Endothelial cell (in vitro differentiated cells): ENCODE measurements around the gene TENM3. TPM values are rescaled to one million over a fixed set of nuclear protein-coding genes. Genes with fewer than 3 reads are reported as not detected.

Experiments used
- DNase-seq: peaks from one replicate; pipeline ENCODE4 v3.0.0; 2021; ENCODE audit warnings: low spot score
- H3K27ac Mint-ChIP-seq: one replicate; pipeline ENCODE4 v1.8.0; 2021; ENCODE audit warnings: mixed read lengths, inconsistent platforms; ENCODE audit not compliant: unreplicated experiment
- H3K27me3 Mint-ChIP-seq: one replicate; pipeline ENCODE4 v1.8.0; 2021; ENCODE audit warnings: mild to moderate bottlenecking, moderate library complexity, mixed read lengths, inconsistent platforms; ENCODE audit not compliant: unreplicated experiment
- H3K36me3 Mint-ChIP-seq: one replicate; pipeline ENCODE4 v1.8.0; 2021; ENCODE audit warnings: mild to moderate bottlenecking, low read depth, mixed read lengths, inconsistent platforms; ENCODE audit not compliant: unreplicated experiment
- H3K4me1 Mint-ChIP-seq: one replicate; pipeline ENCODE4 v1.8.0; 2021; ENCODE audit warnings: mild to moderate bottlenecking, mixed read lengths, inconsistent platforms; ENCODE audit not compliant: unreplicated experiment
- H3K4me3 Mint-ChIP-seq: one replicate; pipeline ENCODE4 v1.8.0; 2021; ENCODE audit warnings: mild to moderate bottlenecking, mixed read lengths, inconsistent platforms; ENCODE audit not compliant: unreplicated experiment
- H3K9me3 Mint-ChIP-seq: one replicate; pipeline ENCODE4 v1.8.0; 2021; ENCODE audit warnings: mixed read lengths, inconsistent platforms; ENCODE audit not compliant: unreplicated experiment
- CTCF ChIP-seq: fragments of 200-600 bp; sonication (generic); IDR thresholded peaks from one replicate; pipeline ENCODE4 v1.5.0; 2021; ENCODE audit warnings: antibody characterized with exemption; ENCODE audit not compliant: unreplicated experiment
- total RNA-seq: library from RNA; stranded (reverse); fragmentation: NEBNext Ultra II Directional; extraction: Animal tissue kit (Norgen Biotek cat#: 25700); gene quantifications from one replicate; pipeline ENCODE4 v1.2.1, GENCODE V29; 2021; ENCODE audit not compliant: unreplicated experiment

TENM3 gene
- total RNA-seq, 1 donor from 2014 or later: 29.7 TPM

- no peak for TF ChIP-seq CTCF
- Mint-ChIP-seq H3K4me3 (no peak overlapping the region), H3K9me3 (no peaks in the 10 kb centered on the region), H3K27me3 (peaks cover 2% of the 10 kb centered on the region), H3K4me1 (peaks cover 4% of the 10 kb centered on the region), H3K27ac (no peak overlapping the region), H3K36me3 (no peaks in the 10 kb centered on the region)
- no peak for DNase-seq
These were observed 251.8 kb downstream of the TENM3 start for GRCh38 chr4:182495031-182495430.

GRCh38 chr4:182495645-182496385, 252.6 kb downstream of the TENM3 start:
- Mint-ChIP-seq H3K4me3 (no peak overlapping the region), H3K9me3 (no peaks in the 10 kb centered on the region), H3K27ac (no peak overlapping the region), H3K36me3 (no peaks in the 10 kb centered on the region), H3K27me3 (no peaks in the 10 kb centered on the region), H3K4me1 (peaks cover 4% of the 10 kb centered on the region)
- no peak for TF ChIP-seq CTCF
- no peak for DNase-seq

GRCh38 chr4:182496408-182496807, 253.2 kb downstream of the TENM3 start:
- Mint-ChIP-seq H3K9me3 (no peaks in the 10 kb centered on the region), H3K27me3 (no peaks in the 10 kb centered on the region), H3K36me3 (no peaks in the 10 kb centered on the region), H3K4me1 (peaks cover 4% of the 10 kb centered on the region), H3K4me3 (no peak overlapping the region), H3K27ac (no peak overlapping the region)
- no peak for DNase-seq
- TF ChIP-seq CTCF: no peak

GRCh38 chr4:182502064-182502463, 258.9 kb downstream of the TENM3 start:
- Mint-ChIP-seq H3K36me3 (no peaks in the 10 kb centered on the region), H3K4me3 (no peak overlapping the region), H3K27ac (no peak overlapping the region), H3K9me3 (no peaks in the 10 kb centered on the region), H3K27me3 (no peaks in the 10 kb centered on the region), H3K4me1 (peaks cover 8% of the 10 kb centered on the region)
- no peak for DNase-seq
- TF ChIP-seq CTCF: no peak

- peaks cover 5% of the 10 kb centered on the region for H3K4me1 Mint-ChIP-seq
These were observed 261.3 kb downstream of the TENM3 start for GRCh38 chr4:182504463-182504862.

More at GRCh38 chr4:182504463-182504862, 261.3 kb downstream of the TENM3 start:
- no peaks in the 10 kb centered on the region for H3K9me3 Mint-ChIP-seq
- H3K27me3 Mint-ChIP-seq: no peaks in the 10 kb centered on the region
- no peak for TF ChIP-seq CTCF
- no peak for DNase-seq
- H3K36me3 Mint-ChIP-seq: no peaks in the 10 kb centered on the region
- H3K27ac Mint-ChIP-seq: no peak overlapping the region
- H3K4me3 Mint-ChIP-seq: no peak overlapping the region
